OCI-LY1 (cell line): ENCODE results near the gene SLC43A1.

Source experiments
- EZH2 ChIP-seq: fragments of 200-600 bp; sonication (generic), shearing (Covaris generic); IDR thresholded peaks from 2 replicates; pipeline ENCODE4 v1.8.0; 2017; ENCODE audit warnings: borderline replicate concordance, mixed run types, mild to moderate bottlenecking, antibody characterized with exemption, low read length, moderate library complexity, mixed read lengths
- TF ChIP-seq, protein P1 (sequence below): fragments of 200-600 bp; sonication (generic), shearing (Covaris generic); IDR thresholded peaks from 2 replicates; pipeline ENCODE4 v1.5.1; 2017; ENCODE audit warnings: mild to moderate bottlenecking, antibody characterized with exemption, low read length, moderate library complexity, mixed read lengths

DNA sequence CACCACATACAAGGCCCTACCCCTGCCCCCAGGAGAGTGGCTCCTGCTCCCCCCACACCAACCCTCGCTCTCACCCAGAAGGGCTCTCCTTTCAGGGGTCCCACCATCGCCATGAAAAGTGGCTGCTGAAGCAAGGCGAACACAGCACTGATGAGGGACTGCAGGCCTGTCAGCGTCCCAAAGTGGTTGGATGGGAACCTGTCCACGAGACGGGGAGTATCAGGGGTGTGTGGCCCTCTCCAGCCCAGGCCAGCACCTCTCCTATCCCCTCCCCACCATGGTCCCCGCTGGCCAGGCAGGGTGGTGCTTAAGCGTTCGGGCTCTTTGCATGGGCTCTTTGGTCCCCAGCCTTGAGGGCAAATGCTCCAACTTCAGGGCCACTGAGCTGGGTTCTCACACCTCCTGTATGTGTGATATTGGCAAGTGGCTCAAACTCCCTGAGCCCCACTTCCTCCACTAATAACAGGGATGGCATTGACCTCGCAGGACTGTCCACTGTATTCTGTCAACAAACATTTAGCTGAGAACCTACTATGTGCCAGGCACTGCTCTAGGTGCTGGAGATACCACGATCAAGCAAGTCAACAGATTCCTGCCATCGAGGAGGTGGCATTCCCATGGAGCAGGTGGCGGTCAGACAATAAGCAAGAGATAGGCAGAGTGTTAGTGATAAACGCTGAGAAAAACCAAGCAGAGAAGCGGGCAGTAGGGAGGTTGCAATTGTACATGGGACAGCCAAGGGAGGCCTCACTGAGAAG, 28.3 kb downstream of the SLC43A1 start:
- TF ChIP-seq, protein P1, sequence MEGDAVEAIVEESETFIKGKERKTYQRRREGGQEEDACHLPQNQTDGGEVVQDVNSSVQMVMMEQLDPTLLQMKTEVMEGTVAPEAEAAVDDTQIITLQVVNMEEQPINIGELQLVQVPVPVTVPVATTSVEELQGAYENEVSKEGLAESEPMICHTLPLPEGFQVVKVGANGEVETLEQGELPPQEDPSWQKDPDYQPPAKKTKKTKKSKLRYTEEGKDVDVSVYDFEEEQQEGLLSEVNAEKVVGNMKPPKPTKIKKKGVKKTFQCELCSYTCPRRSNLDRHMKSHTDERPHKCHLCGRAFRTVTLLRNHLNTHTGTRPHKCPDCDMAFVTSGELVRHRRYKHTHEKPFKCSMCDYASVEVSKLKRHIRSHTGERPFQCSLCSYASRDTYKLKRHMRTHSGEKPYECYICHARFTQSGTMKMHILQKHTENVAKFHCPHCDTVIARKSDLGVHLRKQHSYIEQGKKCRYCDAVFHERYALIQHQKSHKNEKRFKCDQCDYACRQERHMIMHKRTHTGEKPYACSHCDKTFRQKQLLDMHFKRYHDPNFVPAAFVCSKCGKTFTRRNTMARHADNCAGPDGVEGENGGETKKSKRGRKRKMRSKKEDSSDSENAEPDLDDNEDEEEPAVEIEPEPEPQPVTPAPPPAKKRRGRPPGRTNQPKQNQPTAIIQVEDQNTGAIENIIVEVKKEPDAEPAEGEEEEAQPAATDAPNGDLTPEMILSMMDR = no peak
- TF ChIP-seq EZH2 = no peak
